KMS-11 (cell line): ENCODE results near the gene SAMD4B.

ENCODE experiments used
- H2AFZ ChIP-seq: fragments of 200-600 bp; sonication (generic); 2 replicates; pipeline ENCODE4 v1.6.1; 2016; ENCODE audit warnings: antibody characterized with exemption, mixed run types, low read depth
- H3K27ac ChIP-seq: fragments of 200-600 bp; sonication (generic); 2 replicates; pipeline ENCODE4 v1.6.1; 2016; ENCODE audit warnings: mild to moderate bottlenecking, mixed run types
- H3K27me3 ChIP-seq: fragments of 200-600 bp; sonication (generic); 2 replicates; pipeline ENCODE4 v1.6.1; 2017; ENCODE audit warnings: mild to moderate bottlenecking, low read depth, mixed run types, moderate library complexity; ENCODE audit not compliant: insufficient read depth
- H3K36me3 ChIP-seq: fragments of 200-600 bp; sonication (generic); 2 replicates; pipeline ENCODE4 v1.6.1; 2017; ENCODE audit warnings: mild to moderate bottlenecking, mixed run types; ENCODE audit not compliant: insufficient read depth
- H3K4me1 ChIP-seq: fragments of 200-600 bp; sonication (generic); 2 replicates; pipeline ENCODE4 v1.6.1; 2016; ENCODE audit warnings: mild to moderate bottlenecking, low read depth, mixed run types; ENCODE audit not compliant: poor library complexity, severe bottlenecking
- H3K4me2 ChIP-seq: fragments of 200-600 bp; sonication (generic); 2 replicates; pipeline ENCODE4 v1.7.0; 2016; ENCODE audit warnings: mild to moderate bottlenecking, mixed run types
- H3K4me3 ChIP-seq: fragments of 200-600 bp; sonication (generic); IDR thresholded peaks from 2 replicates; pipeline ENCODE4 v1.6.1; 2017; ENCODE audit warnings: low read depth, low read length, mixed read lengths; ENCODE audit not compliant: insufficient read depth
- H3K79me2 ChIP-seq: fragments of 200-600 bp; sonication (generic); 2 replicates; pipeline ENCODE4 v1.6.1; 2016; ENCODE audit warnings: low read depth, mixed run types; ENCODE audit not compliant: insufficient read depth
- H3K9ac ChIP-seq: fragments of 200-600 bp; sonication (generic); 2 replicates; pipeline ENCODE4 v1.6.1; 2016; ENCODE audit warnings: mild to moderate bottlenecking, mixed run types
- H4K20me1 ChIP-seq: fragments of 200-600 bp; sonication (generic); 2 replicates; pipeline ENCODE4 v1.6.1; 2016; ENCODE audit warnings: mild to moderate bottlenecking, mixed run types; ENCODE audit not compliant: insufficient read depth
- CTCF ChIP-seq: fragments of 200-600 bp; sonication (generic); conservative IDR thresholded peaks from 2 replicates; pipeline ENCODE4 v1.6.1; 2017; ENCODE audit warnings: low read depth, mild to moderate bottlenecking, antibody characterized with exemption, low read length, moderate library complexity, mixed read lengths

Gene SAMD4B

GRCh38 chr19:39319892-39320248 lies 22.4 kb upstream of the SAMD4B start:
- Histone ChIP-seq H4K20me1 (no peaks in the 10 kb centered on the region), H3K79me2 (peaks cover 17% of the 10 kb centered on the region), H3K4me2 (peak overlapping the region; percentile 88), H2AFZ (peak overlapping the region; percentile 81), H3K27ac (no peak overlapping the region), H3K4me1 (peaks cover 19% of the 10 kb centered on the region), H3K4me3 (no peak overlapping the region), H3K36me3 (no peaks in the 10 kb centered on the region; the same call in 1 of the 2 replicates), H3K9ac (peak overlapping the region; percentile 78), H3K27me3 (no peaks in the 10 kb centered on the region)
- no peak for TF ChIP-seq CTCF

GRCh38 chr19:39321117-39321831 lies 20.9 kb upstream of the SAMD4B start:
- peak overlapping the region; percentile 71; the same call in 1 of the 2 replicates for H2AFZ ChIP-seq
- H3K9ac ChIP-seq: no peak overlapping the region
- peak overlapping the region; percentile 15; the same call in 1 of the 2 replicates for H3K4me2 ChIP-seq
- no peaks in the 10 kb centered on the region for H3K36me3 ChIP-seq
- H3K4me1 ChIP-seq: peaks cover 19% of the 10 kb centered on the region
- H3K27ac ChIP-seq: no peak overlapping the region
- H4K20me1 ChIP-seq: no peaks in the 10 kb centered on the region
- H3K79me2 ChIP-seq: peaks cover 17% of the 10 kb centered on the region
- no peaks in the 10 kb centered on the region for H3K27me3 ChIP-seq
- no peak overlapping the region for H3K4me3 ChIP-seq
- no peak for TF ChIP-seq CTCF

- Histone ChIP-seq H3K9ac (no peak overlapping the region), H3K4me3 (no peak overlapping the region), H3K36me3 (no peaks in the 10 kb centered on the region), H3K27me3 (no peaks in the 10 kb centered on the region), H3K4me2 (no peak overlapping the region), H3K4me1 (peaks cover 19% of the 10 kb centered on the region), H2AFZ (no peak overlapping the region), H4K20me1 (no peaks in the 10 kb centered on the region), H3K27ac (no peak overlapping the region), H3K79me2 (peaks cover 17% of the 10 kb centered on the region)
- no peak for TF ChIP-seq CTCF
Observed at GRCh38 chr19:39321832-39322176, 20.4 kb upstream of the SAMD4B start.

- Histone ChIP-seq H3K27me3 (no peaks in the 10 kb centered on the region), H3K27ac (no peak overlapping the region), H3K36me3 (no peaks in the 10 kb centered on the region), H2AFZ (no peak overlapping the region), H4K20me1 (no peaks in the 10 kb centered on the region), H3K79me2 (peaks cover 5% of the 10 kb centered on the region), H3K4me1 (peaks cover 12% of the 10 kb centered on the region), H3K4me3 (no peak overlapping the region), H3K4me2 (no peak overlapping the region), H3K9ac (no peak overlapping the region)
- no peak for TF ChIP-seq CTCF
Observed at GRCh38 chr19:39324242-39324842, 17.9 kb upstream of the SAMD4B start.
